Body of pancreas (tissue), 4 donors: ENCODE data around the gene CEACAM19.

Experiments used
- CTCF ChIP-seq, 7 experiments: fragments of 450-650 bp in 4 of 7; fragments of 200-600 bp in 3 of 7; sonication (generic) in 3 of 7; IDR thresholded peaks; one replicate each; pipeline ENCODE4 v1.5.1; 2016 to 2019; ENCODE audit warnings: antibody characterized with exemption in 7 of 7
- POLR2A ChIP-seq, 3 donors: fragments of 450-650 bp; IDR thresholded peaks; one replicate each; pipeline ENCODE4 v1.6.1; 2016; ENCODE audit warnings: antibody characterized with exemption in 3 of 3, mild to moderate bottlenecking in 2 of 3

- TF ChIP-seq CTCF (IDR thresholded peaks at IDR 0.05) (no peak), POLR2A (IDR thresholded peaks at IDR 0.05) (no peak)
Observed at GRCh38 chr19:44697670-44698034, 26.4 kb downstream of the CEACAM19 start.
